Measurements from ENCODE around the gene CLMN.

GRCh38 chr14:95311752-95312151 lies 8.0 kb downstream of the CLMN start:
- TF ChIP-seq PRPF4 (IDR thresholded peaks at IDR 0.05; ENCODE audit: insufficient read depth, low read depth, low read length, poor library complexity, severe bottlenecking) (no peak), IRF2 (CRISPR knock-in tag; IDR thresholded peaks at IDR 0.05) (no peak)

All from K562 (cell line).